Measurements from ENCODE around the gene CCDC174.

The CCDC174 gene

GRCh38 chr3:14700891-14701290 is 49.3 kb downstream of the CCDC174 start:
- DNase-seq (ENCODE audit: low read depth in 3 of 3, low spot score in 1 of 3), result no peak

GRCh38 chr3:14701676-14702075 is 50.1 kb downstream of the CCDC174 start:
- no peak for DNase-seq (ENCODE audit: low read depth in 3 of 3, low spot score in 1 of 3)

DNA sequence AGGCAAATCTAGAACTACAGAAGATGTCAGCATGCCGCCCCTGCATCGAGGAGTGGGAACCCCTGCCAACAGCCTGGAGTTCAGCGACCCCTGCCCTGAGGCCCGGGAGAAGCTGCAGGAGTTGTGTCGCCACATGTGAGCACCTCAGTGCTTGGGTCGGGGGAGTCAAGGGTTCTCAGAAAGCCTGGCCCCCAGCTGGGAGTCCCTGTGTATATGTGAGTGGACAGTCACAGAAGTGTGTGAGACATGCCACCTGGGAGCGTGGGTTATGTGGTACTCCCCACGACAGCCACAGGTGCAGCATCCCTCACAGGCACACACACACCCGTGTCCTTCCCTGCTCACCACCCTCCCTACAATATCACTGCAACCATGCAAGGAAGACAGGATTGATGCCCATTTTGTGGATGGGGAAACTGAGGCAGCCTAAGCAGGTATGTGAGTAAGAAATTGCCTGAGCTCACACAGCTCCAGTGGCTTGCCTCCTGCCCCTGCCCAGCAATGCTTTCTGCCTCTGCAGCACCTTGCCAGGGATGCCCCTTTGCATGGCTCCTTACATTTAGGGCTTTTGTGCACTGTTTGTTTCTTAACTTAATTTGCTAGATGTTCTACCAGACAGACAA is 51.7 kb downstream of the CCDC174 start:
- no peak for DNase-seq (ENCODE audit: low read depth in 3 of 3, low spot score in 1 of 3)

DNA sequence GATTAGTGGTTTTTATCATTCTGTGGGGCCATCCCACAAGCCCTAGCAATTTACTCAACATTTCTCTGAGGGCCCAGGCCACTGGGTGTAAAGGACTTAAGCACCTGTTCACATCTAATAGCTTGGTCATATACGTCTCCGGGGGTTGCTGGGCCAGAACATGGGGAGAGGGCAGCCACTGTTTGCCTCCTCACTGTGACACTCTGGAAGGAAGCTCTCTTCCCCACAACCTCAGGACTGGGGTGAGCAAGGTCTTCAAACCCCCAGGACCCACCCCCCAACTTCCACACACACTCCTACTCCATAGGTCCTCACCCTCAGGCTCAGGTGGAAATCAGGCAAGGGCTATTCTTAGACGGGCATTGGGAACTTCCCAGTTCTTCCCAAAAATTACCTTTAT is 52.2 kb downstream of the CCDC174 start:
- no peak for DNase-seq (ENCODE audit: low read depth in 3 of 3, low spot score in 1 of 3)

GRCh38 chr3:14706096-14706495 is 54.5 kb downstream of the CCDC174 start:
- no peak for DNase-seq (ENCODE audit: low read depth in 3 of 3, low spot score in 1 of 3)

- no peak for DNase-seq (ENCODE audit: low read depth in 3 of 3, low spot score in 1 of 3)
These were observed 65.0 kb downstream of the CCDC174 start for GRCh38 chr3:14716591-14716990.

GRCh38 chr3:14717307-14717706 is 65.7 kb downstream of the CCDC174 start:
- no peak for DNase-seq (ENCODE audit: low read depth in 3 of 3, low spot score in 1 of 3)

DNA sequence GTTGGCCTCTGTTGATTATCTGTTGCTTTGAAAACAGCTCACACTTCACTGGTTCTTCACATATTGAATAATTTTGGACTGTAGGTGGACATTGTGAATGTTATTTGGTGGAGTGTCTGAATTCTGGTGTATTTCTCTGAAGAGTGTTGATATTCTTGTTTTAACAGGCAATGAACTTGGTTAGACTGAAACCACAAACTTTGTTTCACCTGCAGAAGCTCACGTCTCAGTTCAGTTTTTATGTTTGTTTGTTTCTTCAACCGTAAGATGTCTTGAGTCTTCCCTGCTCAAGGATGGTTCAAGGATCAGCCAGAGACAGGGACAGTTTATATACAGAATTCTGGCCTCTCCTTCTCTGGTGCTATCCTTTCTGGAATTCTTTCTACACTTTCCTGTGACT is 67.0 kb downstream of the CCDC174 start:
- no peak for DNase-seq (ENCODE audit: low read depth in 3 of 3, low spot score in 1 of 3)

DNA sequence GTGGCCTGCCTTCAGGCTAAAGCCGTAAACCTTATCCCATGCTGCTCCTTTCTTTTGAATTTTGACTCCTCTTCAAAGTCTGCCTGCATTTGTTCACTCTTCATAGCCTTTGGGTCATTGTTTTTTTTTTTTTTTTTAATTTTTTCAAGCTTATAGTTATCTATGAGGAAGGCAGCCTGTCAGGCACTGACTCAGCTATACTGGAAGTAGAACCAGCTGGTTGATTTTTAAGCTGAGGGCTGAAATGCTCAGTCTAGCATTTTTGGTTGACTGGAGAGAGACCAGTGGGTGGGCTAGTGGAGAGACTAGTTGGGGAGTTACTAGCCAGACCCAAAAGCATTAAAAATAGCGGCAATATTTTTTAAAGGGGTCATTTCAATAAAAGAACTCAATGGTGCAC is 67.4 kb downstream of the CCDC174 start:
- no peak for DNase-seq (ENCODE audit: low read depth in 3 of 3, low spot score in 1 of 3)

DNA sequence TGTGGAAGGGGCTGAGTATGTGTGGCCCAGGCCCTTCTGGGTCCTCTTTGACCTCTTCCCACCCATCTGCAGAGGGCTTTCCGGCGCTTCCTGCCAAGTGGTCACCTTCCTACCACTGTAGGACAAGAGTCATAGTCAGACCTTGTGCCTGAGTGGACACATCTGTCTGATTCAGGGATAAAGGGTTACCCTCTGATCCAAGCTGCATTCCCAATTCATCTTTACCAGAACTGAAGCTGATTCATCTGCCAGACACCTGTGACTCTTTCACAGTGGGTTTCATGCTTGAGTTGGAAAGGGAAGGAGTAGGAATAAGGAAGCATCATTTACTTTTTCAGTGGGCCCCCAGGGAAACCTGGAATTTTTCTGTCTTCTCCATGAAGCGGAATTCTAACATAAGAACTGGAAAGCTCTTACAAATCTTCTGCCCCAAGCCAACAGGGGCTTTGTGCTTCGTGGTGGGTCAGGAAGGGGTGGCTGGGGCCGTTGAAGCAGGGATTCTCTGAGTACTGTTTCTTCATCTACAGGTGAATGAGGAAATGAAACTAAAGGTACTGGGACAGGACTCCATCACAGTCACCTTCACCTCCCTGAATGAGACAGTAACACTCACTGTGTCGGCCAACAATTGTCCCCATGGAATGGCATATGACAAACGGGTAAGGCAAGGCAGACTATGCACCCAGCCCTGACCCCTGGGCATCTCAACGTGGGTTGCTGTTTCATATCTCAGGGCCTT is 69.7 kb downstream of the CCDC174 start:
- no peak for DNase-seq (ENCODE audit: low read depth in 3 of 3, low spot score in 1 of 3)
